Measurements from ENCODE around the gene SERPINE1.

SERPINE1 gene

DNA sequence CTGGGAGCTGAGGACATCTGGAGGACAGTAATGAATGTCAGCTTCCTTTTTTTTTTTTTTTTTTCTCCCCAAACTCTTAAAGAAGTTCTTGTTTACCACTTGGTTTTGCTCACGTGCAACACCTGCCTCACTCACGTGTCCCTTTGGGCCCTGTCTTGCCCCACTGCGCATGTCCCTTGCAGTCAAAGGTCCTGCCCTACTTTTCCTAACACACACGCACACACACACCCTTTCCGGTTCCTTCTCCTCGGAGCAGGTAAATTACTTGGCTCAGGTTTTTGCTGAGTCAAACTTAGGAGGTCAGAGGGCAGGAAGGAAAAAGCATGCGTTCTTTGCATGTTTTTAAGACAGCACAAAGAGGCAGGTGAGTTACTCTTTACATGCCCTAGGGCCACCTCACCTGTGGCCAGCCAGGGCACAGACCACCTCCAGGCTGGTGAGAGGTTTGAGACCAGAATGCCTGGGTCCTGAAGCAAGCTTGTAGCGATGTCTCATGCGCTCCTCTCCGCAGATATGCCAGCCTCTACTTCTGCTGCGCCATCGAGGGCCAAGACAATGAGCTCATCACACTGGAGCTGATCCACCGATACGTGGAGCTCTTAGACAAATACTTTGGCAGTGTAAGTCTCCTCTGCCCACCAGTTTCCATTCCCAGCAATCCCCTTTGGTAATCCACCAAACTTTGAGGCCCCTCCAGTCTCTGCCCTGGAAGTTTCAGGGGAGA is 30.1 kb downstream of the SERPINE1 start:
- no peak for DNase-seq (ENCODE audit: low read depth)

DNA sequence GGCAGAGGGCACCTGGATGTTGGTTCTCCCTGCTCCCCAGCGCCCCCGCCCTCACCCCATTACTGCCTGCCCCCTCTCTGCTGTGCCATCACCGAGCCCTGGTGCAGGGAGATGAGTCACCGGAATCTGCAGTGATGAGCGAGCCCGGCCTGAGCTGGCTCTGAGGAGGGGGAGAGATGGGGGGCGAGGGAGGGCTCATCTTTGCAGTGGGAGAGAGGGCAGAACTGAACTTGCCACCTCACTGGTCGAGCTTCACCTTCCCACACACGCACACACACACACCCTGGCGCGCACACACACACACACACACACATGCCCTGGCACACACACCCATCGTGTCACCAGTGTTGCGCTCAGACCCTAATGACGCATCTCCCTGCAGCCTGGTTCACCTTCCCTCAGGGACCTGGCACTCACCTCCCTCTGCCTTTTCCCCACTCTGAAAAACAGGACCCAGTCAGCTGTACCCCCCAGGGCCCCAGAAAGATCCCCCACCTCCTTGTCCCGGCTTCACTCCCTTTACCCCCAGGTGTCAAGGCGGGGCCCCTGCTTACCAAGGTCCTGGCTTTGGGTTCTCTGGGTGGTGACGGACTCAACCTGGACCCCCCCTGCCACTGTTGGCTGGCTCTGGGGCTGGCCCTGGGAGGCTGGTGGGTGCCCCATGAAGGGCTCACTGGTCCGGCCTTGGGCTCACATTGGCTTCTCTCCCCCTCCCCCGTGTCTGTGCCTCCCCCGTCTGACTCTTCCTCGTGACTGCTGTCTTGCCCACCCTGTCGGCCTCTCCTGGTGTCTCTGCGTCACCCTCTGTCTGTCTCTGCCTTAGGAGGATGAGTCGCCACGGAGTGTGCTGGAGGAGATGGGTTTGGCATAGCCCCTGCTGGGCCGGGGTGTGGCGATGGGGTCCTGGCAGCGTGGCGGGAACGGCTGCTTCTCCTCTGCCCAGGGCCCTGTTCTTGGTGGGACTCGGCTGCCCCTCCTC is 33.1 kb downstream of the SERPINE1 start:
- no peak for DNase-seq (ENCODE audit: low read depth)

DNA sequence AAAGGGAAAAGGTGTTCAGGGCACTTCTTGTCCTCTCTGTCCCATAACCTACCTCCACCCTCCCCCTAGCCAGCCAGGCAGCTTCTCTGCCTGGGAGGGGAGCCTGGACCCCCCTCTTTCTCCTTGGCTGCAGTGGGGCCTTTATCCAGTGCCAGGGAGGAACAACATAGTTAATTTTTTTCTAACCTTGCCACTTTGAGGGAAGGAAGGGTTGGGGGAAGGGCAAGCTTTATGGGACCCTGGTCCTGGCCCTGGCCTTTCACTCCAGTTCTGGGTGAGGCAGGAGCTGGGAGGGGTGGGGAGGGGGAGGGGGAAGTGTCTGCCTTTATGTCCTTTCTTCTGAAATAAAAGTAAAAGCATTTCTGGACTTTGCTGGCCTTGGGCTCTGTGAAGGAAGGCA is 34.0 kb downstream of the SERPINE1 start:
- no peak for DNase-seq (ENCODE audit: low read depth)

DNA sequence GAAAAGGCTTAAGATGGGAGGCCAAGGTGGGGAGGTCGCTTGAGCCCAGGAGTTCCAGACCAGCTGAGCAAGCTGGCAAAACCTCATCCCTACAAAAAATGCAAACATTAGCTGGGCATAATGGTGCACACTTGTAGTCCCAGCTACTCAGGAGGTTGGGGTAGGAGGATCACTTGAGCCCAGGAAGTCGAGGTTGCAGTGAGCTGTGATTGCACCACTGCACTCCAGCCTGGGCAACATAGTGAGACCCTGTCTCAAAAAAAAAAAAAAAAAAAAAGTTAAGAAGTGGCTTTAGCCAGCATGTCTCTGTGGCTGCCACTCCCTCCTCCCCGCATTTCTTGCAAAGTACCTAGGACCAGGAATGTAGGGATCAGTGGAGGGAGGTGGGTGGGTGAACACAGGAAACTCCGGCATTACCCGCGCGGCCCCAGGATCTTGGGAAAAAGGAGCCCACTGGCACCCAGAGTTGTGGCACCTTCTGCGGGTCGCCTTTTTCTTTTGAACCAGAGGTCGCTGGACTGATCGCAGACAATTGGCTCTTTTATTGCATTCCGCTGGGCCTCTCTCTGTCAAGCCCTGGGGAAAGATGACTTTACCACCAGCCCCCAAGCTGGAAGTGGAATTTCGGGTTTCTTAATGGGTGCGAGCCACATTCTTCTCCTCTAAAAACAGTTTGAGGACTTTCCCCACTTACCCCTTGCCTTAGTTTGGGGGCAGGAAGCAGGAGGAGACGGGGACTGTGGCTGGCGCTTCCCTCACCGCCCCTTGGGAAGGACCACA is 35.0 kb downstream of the SERPINE1 start:
- DNase-seq (ENCODE audit: low read depth) = no peak

DNA sequence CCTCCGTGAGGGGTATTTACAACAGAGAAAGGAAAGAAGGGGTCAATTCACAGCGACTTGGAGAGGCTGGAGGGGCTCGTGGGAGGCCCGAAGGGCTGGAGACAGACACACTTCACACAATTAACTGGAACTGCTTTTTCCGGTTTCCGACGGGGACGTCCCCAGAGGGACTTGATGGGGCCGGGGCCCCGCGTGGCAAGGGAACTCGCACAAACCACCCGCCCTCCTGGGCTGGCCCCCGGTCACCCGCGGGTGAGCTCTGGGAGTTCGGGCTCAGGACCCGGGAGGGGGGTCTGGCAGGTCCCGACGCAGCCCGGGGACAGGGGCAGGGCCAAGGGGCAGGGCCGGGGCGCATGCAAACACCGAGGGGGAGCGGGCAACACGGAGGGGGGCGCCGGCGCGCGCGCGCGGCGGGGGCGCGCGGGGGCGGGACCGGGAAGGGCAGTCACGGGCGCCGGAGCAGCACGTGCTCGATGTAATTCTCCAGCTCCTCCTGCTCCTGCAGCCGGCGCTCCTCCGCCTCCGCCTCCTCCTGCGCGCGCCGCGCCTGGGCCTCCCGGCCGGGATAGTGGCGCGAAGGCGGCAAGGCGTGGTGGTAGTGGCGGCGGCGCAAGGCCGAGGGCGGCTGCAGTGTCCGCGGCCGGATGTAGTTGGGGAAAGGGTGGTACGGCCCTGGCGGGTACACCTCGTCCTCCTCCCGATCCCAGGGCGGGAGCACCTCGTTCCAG is 35.8 kb downstream of the SERPINE1 start:
- DNase-seq (ENCODE audit: low read depth) = no peak

GRCh38 chr7:101163279-101164070 is 36.6 kb downstream of the SERPINE1 start:
- no peak for DNase-seq (ENCODE audit: low read depth)

DNA sequence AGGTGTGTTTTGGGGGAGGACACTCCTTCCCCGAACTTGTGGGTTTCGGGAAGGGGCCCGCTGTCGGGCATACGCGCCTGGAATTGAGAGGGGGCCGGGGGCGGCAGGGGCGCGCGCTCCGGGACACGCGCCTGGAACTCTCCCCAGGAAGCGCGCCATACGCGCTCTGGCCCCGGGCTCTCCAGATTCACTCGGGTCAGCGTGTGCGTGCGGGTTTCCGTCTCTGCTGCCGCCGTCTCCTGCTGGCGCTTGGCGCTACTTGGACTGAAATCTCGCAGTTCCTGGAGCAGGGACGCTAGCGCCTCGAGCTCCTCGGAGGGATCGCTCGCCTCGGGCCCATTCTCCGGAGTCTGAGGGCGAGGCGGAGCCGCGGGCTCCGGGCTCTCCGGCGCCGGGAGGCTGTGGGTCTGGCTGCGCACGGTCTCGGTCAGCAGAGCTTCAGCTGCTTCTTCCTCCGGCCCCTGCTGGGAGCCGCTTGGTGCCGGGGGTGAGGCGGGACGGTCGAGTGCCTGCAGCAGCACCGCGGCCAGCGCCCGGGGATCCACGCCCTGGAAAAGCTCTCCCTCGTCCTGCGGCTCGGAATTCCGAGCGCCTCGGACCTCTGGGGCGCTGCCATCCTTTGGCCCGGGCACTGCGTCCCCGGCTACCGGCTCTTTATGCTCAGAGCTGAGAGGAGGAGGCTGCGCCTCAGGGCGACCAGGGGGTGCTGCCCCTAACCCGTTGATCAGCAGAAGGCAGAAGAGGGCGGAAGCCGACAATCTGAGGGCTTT is 37.4 kb downstream of the SERPINE1 start:
- DNase-seq (ENCODE audit: low read depth) = no peak

GRCh38 chr7:101165075-101165957 is 38.4 kb downstream of the SERPINE1 start, which contains the start of gene VGF:
TSS of gene VGF (minus strand) at chr7:101165569. CDS start at chr7:101164843, 726 bp downstream.
- peak; percentile 87 for DNase-seq (ENCODE audit: low read depth)

DNA sequence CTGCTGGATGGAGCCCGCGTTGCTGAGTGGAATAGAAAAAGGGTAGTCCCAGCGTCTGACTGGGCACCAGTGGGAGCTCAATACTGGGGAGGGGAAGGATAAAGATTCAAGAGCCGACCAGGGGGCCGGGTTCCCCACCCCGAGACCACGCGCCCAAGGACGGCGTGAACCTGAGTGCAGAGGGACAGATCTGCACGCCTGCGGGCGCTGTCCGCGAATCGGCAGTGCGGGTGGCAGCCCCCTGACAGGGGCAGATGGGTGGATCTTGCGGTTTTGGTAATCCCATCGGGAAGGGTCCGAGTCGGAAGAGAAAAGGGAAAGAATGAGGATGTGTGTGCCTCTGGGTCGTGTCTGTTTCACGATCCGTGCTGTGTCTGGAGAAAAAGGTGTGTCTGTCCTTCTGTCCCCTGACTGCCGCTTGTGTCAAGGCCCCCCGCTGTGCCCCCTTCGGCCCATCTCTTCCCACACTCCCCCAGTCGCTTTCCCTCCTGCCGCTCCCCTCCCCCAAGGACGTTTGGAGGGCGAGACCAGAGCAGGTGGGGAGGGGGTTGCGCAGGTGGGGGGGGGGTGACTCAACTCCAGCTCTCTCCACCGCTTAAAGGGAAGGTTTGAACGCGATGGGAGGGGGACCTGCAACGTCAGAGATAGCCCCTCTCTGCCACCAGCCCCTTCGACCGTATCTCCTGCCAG is 39.2 kb downstream of the SERPINE1 start:
- no peak for DNase-seq (ENCODE audit: low read depth)

- no peak for DNase-seq (ENCODE audit: low read depth)
Measured at GRCh38 chr7:101166648-101166908, 39.7 kb downstream of the SERPINE1 start.

GRCh38 chr7:101166909-101167644 is 40.2 kb downstream of the SERPINE1 start:
- DNase-seq (ENCODE audit: low read depth) = no peak

- DNase-seq (ENCODE audit: low read depth) = no peak
Measured at GRCh38 chr7:101167645-101168411, 40.9 kb downstream of the SERPINE1 start.

DNA sequence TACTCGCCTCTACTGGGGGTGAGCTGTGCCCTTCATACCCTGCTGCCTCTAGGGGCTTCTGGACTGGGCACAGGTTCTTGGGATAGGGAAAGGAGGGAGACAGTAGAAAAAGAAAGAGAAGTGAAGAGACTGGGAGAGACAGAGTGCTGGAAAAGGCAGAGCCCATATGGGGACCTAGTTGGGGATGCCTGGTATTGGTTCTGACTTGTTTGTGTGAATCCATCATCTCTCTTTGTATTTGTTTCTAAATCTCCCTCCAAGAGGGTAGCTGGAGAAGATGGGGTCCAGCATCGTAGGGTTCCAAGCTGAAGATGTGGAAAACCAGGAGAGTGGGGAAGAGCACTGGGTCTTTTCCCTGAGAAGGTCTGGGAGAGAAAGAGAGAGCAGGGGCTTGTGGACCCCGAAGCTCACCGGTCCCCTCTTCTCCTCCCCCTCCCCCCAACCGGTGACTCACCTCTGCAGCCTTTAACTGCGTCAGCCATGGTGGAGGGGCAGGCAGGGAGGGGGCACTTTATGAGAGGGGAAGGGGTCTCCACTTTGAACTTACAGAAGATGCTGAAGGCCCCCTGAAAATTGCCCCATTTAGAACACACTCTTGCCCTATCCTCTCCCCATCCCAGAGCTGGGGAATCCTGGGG is 41.6 kb downstream of the SERPINE1 start:
- DNase-seq (ENCODE audit: low read depth) = no peak

GRCh38 chr7:101169110-101169837 is 42.4 kb downstream of the SERPINE1 start:
- no peak for DNase-seq (ENCODE audit: low read depth)

GRCh38 chr7:101169838-101170551 is 43.1 kb downstream of the SERPINE1 start:
- DNase-seq (ENCODE audit: low read depth) = peak; percentile 64
